HCT116 (cell line): ENCODE results near the gene DHRS4L2.

Source experiments
- CEBPB ChIP-seq: IDR thresholded peaks from 2 replicates; pipeline ENCODE4 v1.6.1; 2012; ENCODE audit warnings: low read depth
- EZH2 ChIP-seq: fragments of 200-600 bp; sonication (generic); IDR thresholded peaks from 2 replicates; pipeline ENCODE4 v1.6.1; 2017; ENCODE audit warnings: antibody characterized with exemption, mixed run types
- POLR2A ChIP-seq: IDR thresholded peaks from 2 replicates; pipeline ENCODE4 v1.7.0; 2011; ENCODE audit warnings: borderline replicate concordance; ENCODE audit not compliant: insufficient read depth, insufficient read length; ENCODE audit errors: extremely low read depth
- POLR2AphosphoS5 ChIP-seq: IDR thresholded peaks from 2 replicates; pipeline ENCODE4 v1.6.1; 2011; ENCODE audit warnings: mild to moderate bottlenecking, low read depth, low read length, moderate library complexity
- RAD21 ChIP-seq: IDR thresholded peaks from 2 replicates; pipeline ENCODE4 v1.6.1; 2012; ENCODE audit warnings: low read depth, mild to moderate bottlenecking
- SIN3A ChIP-seq: IDR thresholded peaks from 2 replicates; pipeline ENCODE4 v1.6.1; 2012; ENCODE audit warnings: low read depth
- TCF7L2 ChIP-seq: IDR thresholded peaks from 2 replicates; pipeline ENCODE4 v1.7.0; 2011; ENCODE audit warnings: borderline replicate concordance, inconsistent platforms; ENCODE audit not compliant: insufficient read depth, insufficient read length; ENCODE audit errors: extremely low read depth
- ZFX ChIP-seq: fragments of 450-650 bp; IDR thresholded peaks from 2 replicates; pipeline ENCODE4 v1.6.1; 2017
- TF ChIP-seq, protein P1 (sequence below), 3 experiments: fragments of 200-600 bp in 1 of 3; sonication (generic) in 1 of 3; IDR thresholded peaks in 2 of 3; conservative IDR thresholded peaks in 1 of 3; 2 replicates each; pipeline ENCODE4 v1.5.1; 2012 to 2017; ENCODE audit warnings: low read depth in 2 of 3, low read length in 2 of 3, antibody characterized with exemption in 1 of 3, borderline replicate concordance in 1 of 3, control low read depth in 1 of 3, mild to moderate bottlenecking in 1 of 3, mixed read lengths in 1 of 3, mixed run types in 1 of 3, moderate library complexity in 1 of 3; ENCODE audit not compliant: insufficient read depth in 1 of 3
- TF ChIP-seq, protein P2 (sequence below): IDR thresholded peaks from 2 replicates; pipeline ENCODE4 v1.6.1; 2012; ENCODE audit warnings: low read depth

- TF ChIP-seq, protein P1, sequence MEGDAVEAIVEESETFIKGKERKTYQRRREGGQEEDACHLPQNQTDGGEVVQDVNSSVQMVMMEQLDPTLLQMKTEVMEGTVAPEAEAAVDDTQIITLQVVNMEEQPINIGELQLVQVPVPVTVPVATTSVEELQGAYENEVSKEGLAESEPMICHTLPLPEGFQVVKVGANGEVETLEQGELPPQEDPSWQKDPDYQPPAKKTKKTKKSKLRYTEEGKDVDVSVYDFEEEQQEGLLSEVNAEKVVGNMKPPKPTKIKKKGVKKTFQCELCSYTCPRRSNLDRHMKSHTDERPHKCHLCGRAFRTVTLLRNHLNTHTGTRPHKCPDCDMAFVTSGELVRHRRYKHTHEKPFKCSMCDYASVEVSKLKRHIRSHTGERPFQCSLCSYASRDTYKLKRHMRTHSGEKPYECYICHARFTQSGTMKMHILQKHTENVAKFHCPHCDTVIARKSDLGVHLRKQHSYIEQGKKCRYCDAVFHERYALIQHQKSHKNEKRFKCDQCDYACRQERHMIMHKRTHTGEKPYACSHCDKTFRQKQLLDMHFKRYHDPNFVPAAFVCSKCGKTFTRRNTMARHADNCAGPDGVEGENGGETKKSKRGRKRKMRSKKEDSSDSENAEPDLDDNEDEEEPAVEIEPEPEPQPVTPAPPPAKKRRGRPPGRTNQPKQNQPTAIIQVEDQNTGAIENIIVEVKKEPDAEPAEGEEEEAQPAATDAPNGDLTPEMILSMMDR (IDR thresholded peaks at IDR 0.05 in 2 of 3, conservative IDR thresholded peaks at IDR 0.05 in 1 of 3; ENCODE audit: borderline replicate concordance in 1 of 3, insufficient read depth in 1 of 3, low read depth in 2 of 3, low read length in 2 of 3): no peak
- TF ChIP-seq POLR2AphosphoS5 (no peak), CEBPB (no peak), SIN3A (no peak), TCF7L2 (no peak), EZH2 (no peak), RAD21 (no peak), ZFX (no peak), POLR2A (no peak)
- TF ChIP-seq, protein P2, sequence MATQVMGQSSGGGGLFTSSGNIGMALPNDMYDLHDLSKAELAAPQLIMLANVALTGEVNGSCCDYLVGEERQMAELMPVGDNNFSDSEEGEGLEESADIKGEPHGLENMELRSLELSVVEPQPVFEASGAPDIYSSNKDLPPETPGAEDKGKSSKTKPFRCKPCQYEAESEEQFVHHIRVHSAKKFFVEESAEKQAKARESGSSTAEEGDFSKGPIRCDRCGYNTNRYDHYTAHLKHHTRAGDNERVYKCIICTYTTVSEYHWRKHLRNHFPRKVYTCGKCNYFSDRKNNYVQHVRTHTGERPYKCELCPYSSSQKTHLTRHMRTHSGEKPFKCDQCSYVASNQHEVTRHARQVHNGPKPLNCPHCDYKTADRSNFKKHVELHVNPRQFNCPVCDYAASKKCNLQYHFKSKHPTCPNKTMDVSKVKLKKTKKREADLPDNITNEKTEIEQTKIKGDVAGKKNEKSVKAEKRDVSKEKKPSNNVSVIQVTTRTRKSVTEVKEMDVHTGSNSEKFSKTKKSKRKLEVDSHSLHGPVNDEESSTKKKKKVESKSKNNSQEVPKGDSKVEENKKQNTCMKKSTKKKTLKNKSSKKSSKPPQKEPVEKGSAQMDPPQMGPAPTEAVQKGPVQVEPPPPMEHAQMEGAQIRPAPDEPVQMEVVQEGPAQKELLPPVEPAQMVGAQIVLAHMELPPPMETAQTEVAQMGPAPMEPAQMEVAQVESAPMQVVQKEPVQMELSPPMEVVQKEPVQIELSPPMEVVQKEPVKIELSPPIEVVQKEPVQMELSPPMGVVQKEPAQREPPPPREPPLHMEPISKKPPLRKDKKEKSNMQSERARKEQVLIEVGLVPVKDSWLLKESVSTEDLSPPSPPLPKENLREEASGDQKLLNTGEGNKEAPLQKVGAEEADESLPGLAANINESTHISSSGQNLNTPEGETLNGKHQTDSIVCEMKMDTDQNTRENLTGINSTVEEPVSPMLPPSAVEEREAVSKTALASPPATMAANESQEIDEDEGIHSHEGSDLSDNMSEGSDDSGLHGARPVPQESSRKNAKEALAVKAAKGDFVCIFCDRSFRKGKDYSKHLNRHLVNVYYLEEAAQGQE: no peak
These were observed 65.0 kb downstream of the DHRS4L2 start for GRCh38 chr14:24053548-24054323.
